Mesothelial cell of epicardium (in vitro differentiated cells): ENCODE data around the gene CNGA4. TPM values are rescaled to one million over a fixed set of nuclear protein-coding genes. Genes with fewer than 3 reads are reported as not detected.

ENCODE experiments used
- DNase-seq, 2 experiments: peaks; one replicate each; pipeline ENCODE4 v3.0.0; 2021; ENCODE audit warnings: low spot score in 2 of 2; ENCODE audit not compliant: unreplicated experiment in 2 of 2
- H3K27ac Mint-ChIP-seq: 2 replicates; pipeline ENCODE4 v1.8.0; 2021; ENCODE audit warnings: mixed read lengths
- H3K27me3 Mint-ChIP-seq: 2 replicates; pipeline ENCODE4 v1.8.0; 2021; ENCODE audit warnings: low read depth, mixed read lengths
- H3K36me3 Mint-ChIP-seq: 2 replicates; pipeline ENCODE4 v1.8.0; 2021; ENCODE audit warnings: mixed read lengths
- H3K4me1 Mint-ChIP-seq: 2 replicates; pipeline ENCODE4 v1.8.0; 2021; ENCODE audit warnings: mixed read lengths
- H3K4me3 Mint-ChIP-seq: 2 replicates; pipeline ENCODE4 v1.8.0; 2021; ENCODE audit warnings: mild to moderate bottlenecking, moderate library complexity, mixed read lengths
- H3K9me3 Mint-ChIP-seq: 2 replicates; pipeline ENCODE4 v1.8.0; 2021; ENCODE audit warnings: mixed read lengths
- total RNA-seq: library from RNA; stranded (reverse); gene quantifications from 3 replicates; pipeline ENCODE4 v1.2.1, GENCODE V29; 2021
- TF ChIP-seq, protein P1 (sequence below): fragments of 200-600 bp; sonication (generic); IDR thresholded peaks from one replicate; pipeline ENCODE4 v1.5.0; 2021; ENCODE audit warnings: antibody characterized with exemption; ENCODE audit not compliant: unreplicated experiment

CNGA4 gene
- total RNA-seq, 1 donor from 2014 or later, result 0.54 TPM

DNA sequence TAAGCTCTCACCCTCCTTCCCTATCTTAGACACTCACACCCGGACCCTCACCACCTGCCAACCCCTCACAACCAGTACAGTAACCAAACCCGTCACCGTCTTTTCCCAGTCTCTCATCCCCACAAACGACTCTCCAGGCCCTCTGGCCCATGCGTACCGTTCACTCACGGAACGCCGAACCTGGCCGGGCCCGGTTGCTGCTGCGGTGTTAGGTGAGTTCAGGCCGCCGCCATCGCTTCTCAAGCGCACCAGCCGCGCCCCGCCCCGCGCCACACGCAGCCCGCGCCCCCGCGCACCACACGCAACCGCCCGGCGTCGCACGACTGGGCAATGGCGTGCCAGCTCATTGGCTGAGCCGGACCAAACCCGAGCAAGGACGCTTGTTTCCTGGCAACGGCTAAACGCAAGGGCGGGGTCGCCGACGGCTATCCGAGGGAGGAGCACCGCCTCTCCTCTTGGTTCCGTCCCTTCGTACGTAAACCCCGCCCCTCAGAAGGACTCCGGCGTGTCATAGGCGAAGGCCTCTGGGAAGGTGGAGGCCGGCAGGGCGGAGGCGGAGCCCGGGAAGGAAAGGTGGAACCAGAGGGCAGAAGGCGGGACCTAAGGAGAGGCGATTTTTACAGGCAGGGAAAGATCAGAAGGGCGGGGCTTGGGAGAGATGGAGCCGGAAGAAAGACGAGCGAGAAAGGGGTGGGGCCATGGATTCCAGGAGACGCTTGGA is 4.3 kb upstream of the CNGA4 start, which contains the start of gene FHIP1B:
FHIP1B (minus strand) TSS at position 250 of the 721 bp plus-strand sequence. CDS start 10,120 bp downstream, outside the sequence.
- H3K36me3 Mint-ChIP-seq, result no peaks in the 10 kb centered on the region
- TF ChIP-seq, protein P1, sequence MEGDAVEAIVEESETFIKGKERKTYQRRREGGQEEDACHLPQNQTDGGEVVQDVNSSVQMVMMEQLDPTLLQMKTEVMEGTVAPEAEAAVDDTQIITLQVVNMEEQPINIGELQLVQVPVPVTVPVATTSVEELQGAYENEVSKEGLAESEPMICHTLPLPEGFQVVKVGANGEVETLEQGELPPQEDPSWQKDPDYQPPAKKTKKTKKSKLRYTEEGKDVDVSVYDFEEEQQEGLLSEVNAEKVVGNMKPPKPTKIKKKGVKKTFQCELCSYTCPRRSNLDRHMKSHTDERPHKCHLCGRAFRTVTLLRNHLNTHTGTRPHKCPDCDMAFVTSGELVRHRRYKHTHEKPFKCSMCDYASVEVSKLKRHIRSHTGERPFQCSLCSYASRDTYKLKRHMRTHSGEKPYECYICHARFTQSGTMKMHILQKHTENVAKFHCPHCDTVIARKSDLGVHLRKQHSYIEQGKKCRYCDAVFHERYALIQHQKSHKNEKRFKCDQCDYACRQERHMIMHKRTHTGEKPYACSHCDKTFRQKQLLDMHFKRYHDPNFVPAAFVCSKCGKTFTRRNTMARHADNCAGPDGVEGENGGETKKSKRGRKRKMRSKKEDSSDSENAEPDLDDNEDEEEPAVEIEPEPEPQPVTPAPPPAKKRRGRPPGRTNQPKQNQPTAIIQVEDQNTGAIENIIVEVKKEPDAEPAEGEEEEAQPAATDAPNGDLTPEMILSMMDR, result no peak
- H3K4me1 Mint-ChIP-seq, result peaks cover 17% of the 10 kb centered on the region
- H3K9me3 Mint-ChIP-seq, result no peaks in the 10 kb centered on the region
- H3K27me3 Mint-ChIP-seq, result peaks cover 3% of the 10 kb centered on the region
- peak within 1 kb of the TSS; percentile 98 for H3K4me3 Mint-ChIP-seq
- DNase-seq, result peak; percentile 97 to 99
- H3K27ac Mint-ChIP-seq, result peak within 1 kb of the TSS; percentile 99

GRCh38 chr11:6237266-6237665 is 1.6 kb upstream of the CNGA4 start:
- DNase-seq, result no peak
- Mint-ChIP-seq H3K9me3 (no peaks in the 10 kb centered on the region), H3K4me1 (peaks cover 17% of the 10 kb centered on the region), H3K36me3 (no peaks in the 10 kb centered on the region), H3K4me3 (no peak overlapping the region), H3K27me3 (peaks cover 3% of the 10 kb centered on the region), H3K27ac (no peak overlapping the region)
- TF ChIP-seq, protein P1, result no peak

- H3K27ac Mint-ChIP-seq, result no peak overlapping the region
- no peaks in the 10 kb centered on the region for H3K36me3 Mint-ChIP-seq
- no peak for DNase-seq
- peaks cover 3% of the 10 kb centered on the region for H3K27me3 Mint-ChIP-seq
- TF ChIP-seq, protein P1, result no peak
- H3K4me1 Mint-ChIP-seq, result peaks cover 17% of the 10 kb centered on the region
- no peak overlapping the region for H3K4me3 Mint-ChIP-seq
- no peaks in the 10 kb centered on the region for H3K9me3 Mint-ChIP-seq
Observed at GRCh38 chr11:6237761-6238302, 1.1 kb upstream of the CNGA4 start.

DNA sequence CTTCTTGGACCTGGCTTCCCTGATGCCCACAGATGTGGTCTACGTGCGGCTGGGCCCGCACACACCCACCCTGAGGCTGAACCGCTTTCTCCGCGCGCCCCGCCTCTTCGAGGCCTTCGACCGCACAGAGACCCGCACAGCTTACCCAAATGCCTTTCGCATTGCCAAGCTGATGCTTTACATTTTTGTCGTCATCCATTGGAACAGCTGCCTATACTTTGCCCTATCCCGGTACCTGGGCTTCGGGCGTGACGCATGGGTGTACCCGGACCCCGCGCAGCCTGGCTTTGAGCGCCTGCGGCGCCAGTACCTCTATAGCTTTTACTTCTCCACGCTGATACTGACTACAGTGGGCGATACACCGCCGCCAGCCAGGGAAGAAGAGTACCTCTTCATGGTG is 1.2 kb downstream of the CNGA4 start:
- no peak for DNase-seq
- TF ChIP-seq, protein P1, result no peak
- Mint-ChIP-seq H3K4me3 (no peak overlapping the region), H3K36me3 (no peaks in the 10 kb centered on the region), H3K9me3 (no peaks in the 10 kb centered on the region), H3K27ac (no peak overlapping the region), H3K4me1 (peaks cover 5% of the 10 kb centered on the region), H3K27me3 (peaks cover 3% of the 10 kb centered on the region)

GRCh38 chr11:6240781-6241180 is 1.9 kb downstream of the CNGA4 start:
- H3K27ac Mint-ChIP-seq, result no peak overlapping the region

More at GRCh38 chr11:6240781-6241180, 1.9 kb downstream of the CNGA4 start:
- H3K4me1 Mint-ChIP-seq, result peaks cover 2% of the 10 kb centered on the region
- DNase-seq, result no peak
- H3K36me3 Mint-ChIP-seq, result no peaks in the 10 kb centered on the region
- H3K9me3 Mint-ChIP-seq, result no peaks in the 10 kb centered on the region
- no peak overlapping the region for H3K4me3 Mint-ChIP-seq
- H3K27me3 Mint-ChIP-seq, result peaks cover 3% of the 10 kb centered on the region
- TF ChIP-seq, protein P1, result no peak
